GM21515 (cell line): ENCODE results near the gene KATNAL2.

Source experiments
- ATAC-seq: cut with Tn5 transposase; IDR thresholded peaks from one replicate; pipeline ENCODE4 v1.9.1; 2021; ENCODE audit not compliant: unreplicated experiment

KATNAL2 gene

DNA sequence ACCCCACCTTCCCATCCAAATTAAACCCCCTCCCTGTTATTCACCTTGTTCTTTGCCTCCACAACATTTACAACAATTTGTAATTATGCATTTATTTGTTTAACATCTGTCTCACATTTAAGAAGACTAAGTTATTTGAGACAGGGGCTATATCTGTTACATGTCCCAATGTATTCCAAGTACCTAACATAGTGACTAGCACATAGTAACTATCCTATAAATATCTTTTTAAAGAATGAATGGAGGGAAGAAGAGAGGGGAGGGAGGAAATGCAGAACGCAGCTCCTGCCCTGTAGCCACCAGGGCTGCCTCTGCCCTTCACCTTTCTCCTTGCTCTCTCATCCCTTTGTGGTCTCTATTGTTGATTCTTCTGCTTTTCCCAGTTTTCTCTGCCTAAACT lies 192.3 kb downstream of the KATNAL2 start:
- no peak for ATAC-seq

DNA sequence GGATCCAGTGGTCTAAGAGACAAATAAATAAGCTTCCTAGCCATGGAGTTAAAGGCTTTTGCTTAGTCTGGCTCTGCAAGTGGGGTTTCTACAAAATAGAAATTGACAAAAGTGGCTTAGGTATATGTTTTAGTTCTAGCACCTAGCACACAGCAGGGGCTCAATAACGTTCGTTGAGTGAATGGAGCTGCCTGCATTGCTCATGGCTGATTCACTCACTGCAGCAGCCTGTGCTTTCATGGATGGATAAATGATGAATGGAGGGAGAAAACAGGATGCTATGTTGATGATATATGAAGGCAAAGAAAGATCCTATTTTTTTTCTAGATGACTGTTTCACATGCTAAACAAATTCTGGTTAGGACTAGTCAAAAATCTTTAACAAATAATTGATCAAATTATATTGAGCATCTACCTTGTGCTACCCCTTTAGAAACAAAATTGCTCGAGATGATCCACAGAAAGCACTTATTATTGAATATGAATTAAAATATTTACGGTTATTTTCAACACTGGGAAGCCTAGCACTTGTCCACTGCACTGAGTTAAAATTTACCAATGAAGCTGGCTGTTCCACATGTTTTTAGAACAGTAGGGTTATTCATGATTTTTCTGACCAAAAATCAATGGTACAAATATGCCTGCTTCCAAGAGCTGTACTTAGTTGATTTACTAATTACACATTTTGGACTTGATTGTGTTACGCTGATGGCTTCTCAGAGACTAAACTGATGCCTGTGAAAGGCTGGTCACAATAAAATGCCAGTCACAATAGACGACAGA lies 193.3 kb downstream of the KATNAL2 start:
- no peak for ATAC-seq

DNA sequence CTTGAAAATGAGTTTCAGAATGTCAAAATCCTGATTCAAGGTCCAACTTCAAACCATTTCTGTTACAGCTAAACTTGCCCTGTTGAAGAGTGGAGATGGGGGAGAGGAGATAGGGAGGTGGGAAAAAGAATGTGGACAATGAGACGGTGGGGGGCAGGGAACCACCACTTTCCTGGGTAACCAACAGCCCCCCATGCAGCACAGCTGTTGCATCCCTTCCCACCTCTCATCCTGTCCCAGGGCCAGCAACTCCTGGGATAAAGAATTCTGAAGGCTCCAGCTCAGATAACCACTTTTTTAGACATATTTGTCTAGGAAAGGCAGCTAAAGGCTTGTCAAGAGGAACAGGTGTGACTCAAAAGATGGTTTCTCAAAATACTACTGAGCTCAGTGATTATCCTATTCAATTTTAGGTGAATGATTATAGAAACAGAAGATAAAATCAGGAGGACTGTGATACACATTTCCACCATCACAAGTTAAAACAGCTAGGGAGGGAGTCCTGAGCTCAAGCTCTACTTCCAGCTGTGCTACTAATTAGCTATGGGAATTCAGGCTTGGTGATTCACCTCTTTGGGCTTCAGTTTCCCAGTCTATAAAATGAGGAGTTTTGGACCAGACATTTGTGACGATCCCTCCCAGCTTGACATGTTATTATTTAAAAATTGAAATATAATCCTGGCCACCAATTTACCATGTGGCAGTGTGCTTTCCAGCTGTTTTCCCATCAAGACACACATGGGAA lies 196.6 kb downstream of the KATNAL2 start:
- ATAC-seq = no peak

GRCh38 chr18:47115205-47115604 lies 197.8 kb downstream of the KATNAL2 start:
- no peak for ATAC-seq

DNA sequence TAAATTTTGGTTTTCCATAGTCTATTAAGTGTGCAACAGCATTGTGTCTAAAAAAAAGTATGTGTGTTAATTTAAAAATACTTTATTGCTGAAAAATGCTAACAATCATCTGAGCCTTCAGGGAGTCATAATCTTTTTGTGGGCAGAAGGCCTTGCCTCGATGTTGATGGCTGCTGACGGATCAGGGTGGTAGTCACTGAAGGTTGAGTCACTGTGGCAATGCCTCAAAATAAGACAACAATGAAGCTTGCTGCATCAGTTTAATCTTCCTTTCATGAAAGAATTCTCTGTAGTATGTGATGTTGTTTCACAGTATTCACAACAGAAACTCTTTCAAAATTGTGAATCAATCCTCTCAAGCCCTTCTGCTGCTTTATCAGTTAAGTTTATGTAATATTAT lies 201.6 kb downstream of the KATNAL2 start:
- ATAC-seq = no peak

- peak; percentile 92 for ATAC-seq
These were observed 203.0 kb downstream of the KATNAL2 start for GRCh38 chr18:47120428-47120827.

DNA sequence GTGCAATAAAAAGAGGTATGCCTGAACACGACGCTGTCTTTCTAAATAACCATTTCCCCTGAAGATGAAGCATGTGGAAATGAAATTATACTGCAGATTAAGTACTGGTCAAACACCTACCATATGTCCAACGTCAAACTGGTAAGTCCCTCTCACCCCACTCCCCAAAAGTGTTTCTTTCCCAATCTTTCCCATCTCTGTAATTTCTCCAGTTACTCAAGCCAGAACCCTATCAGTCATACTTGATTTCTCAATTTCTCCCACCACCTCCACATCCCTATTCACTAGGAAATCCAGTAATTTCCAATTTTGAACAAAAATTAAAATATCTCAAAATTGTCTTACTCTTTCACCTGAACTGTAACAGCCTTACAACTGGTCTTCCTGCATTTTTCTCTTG lies 203.7 kb downstream of the KATNAL2 start:
- no peak for ATAC-seq

DNA sequence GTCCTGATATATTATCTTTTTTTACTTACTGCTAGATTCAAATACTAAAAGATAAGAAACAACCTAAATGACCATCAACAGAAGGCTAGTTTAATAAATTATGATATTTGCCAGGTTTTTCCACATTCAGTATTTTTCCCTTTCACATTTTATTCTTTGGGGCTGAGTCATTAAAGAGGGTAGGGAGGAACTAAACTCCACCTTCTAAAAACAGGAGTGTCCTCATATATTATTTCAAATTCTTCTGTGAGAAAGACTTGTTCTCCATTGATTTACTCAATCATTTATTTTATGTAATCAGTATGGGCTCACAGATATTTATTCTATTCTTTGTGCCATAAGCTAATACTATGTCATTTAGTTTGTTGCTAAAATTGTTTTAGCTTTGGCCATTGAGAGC lies 223.9 kb downstream of the KATNAL2 start:
- ATAC-seq = no peak

GRCh38 chr18:47143153-47143552 lies 225.8 kb downstream of the KATNAL2 start:
- ATAC-seq = no peak

DNA sequence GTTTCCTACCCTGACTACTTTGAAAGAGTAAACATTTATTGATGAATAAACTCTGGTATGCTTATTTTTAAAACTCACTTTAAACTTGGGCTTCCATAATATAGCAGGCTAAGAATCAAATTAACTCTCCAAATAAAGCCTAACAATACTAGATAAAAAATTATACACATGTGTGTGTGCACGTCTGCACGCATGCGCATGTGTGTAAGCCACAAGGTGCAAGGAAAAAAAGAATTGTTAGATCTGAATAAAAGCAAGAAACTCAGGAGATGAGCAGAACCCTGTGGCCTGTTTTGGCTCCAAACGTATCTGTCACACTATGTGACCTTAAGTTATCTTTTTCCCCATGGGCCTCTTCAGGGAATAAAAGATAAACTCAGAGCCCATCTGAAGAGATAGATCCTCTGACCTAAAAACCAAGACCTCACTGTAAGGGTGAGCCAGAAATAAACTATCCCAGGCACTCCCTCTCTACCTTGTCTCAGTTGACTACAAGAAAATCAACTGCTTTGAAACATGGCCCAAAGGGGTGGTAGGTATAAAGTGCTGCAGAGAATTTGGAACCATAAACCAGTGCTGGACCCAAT lies 226.6 kb downstream of the KATNAL2 start:
- ATAC-seq = no peak

- no peak for ATAC-seq
These were observed 228.8 kb downstream of the KATNAL2 start for GRCh38 chr18:47146206-47146605.

- ATAC-seq = no peak
These were observed 232.1 kb downstream of the KATNAL2 start for GRCh38 chr18:47149457-47150028.

DNA sequence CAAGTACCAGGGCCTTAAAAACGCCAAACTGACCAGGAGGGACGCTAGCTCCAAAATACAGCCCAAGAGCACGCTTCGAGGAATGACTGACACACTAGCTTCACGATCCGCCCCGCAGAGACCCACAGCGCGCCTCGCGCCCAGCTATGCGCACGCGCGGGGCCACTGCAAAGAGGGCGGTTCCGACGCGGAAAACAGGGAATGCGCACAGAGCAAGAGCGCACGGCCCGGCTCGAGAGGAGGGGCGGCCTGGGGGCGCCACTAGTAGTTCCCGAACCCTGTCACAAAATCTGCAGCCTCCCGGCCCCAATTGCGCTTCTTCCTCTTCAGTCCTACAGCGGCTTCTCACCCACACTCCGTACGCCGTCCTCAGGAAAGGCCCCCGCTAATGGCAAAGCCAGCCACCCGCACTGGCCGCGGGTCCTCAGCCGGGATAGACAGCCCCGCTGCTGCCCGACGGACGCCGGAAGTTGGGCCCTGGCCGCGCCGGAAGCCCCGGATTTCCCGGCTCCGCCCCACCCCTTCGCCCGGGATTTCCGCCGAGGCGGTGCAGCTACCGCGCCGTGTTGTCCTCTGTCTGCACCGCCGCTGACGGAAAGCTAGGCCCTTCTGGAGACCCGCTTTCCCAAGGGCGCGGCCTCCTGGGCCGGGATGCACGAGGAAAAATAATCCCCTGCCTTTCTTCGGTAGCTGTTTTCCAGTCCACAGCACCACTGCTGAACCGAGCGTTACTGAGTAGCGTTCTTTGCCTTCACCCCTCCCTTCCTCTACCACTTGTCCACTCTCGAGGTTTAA lies 232.8 kb downstream of the KATNAL2 start, which contains the start of gene HDHD2:
Gene HDHD2 (minus strand): TSS at position 472 of the 795 bp plus-strand sequence. CDS start 14,061 bp downstream, outside the sequence.
- peak; percentile 91 for ATAC-seq

DNA sequence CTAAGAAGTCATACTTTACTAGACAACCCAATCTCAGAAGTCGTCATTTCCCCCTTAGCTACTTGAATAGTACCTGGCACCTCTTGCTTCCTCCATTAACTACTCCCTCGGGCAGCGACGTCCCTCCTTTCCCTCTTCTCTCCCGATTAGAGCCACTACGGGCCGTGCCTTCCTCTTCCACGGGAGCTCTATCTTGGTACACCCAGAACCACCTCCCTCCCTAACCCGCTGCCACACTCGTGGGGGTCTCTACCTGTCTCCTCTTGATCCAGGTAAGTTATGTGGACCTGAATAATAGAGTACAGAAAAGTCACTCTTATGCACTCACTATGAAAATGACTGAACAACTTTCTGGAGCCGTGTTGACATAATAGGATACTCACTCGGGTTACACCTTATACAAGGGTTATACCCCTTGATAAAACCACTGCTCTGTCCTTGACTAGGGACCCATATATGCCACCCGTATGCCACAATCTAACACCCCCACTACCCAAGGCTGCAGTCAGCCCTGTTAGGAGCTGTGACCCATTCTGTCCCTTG lies 233.5 kb downstream of the KATNAL2 start:
- ATAC-seq = peak; percentile 22

- ATAC-seq = no peak
These were observed 234.0 kb downstream of the KATNAL2 start for GRCh38 chr18:47151439-47151838.
